T-helper 2 cell treated with Interferon-gamma antibody and Interleukin-4, amounts not matched to agents 100 ng/mL and 5 ng/mL, for 36 hours (primary cell): ENCODE data around the gene SDHB. TPM values are rescaled to one million over a fixed set of nuclear protein-coding genes. Genes with fewer than 3 reads are reported as not detected.

ENCODE experiments used
- intact Hi-C: fragments of 100-400 bp; cut with micrococcal nuclease; formaldehyde crosslinking; loops from one replicate; pipeline ENCODE4 v1.15.1; 2023
- total RNA-seq: library from RNA; stranded (reverse); gene quantifications from 2 replicates; pipeline ENCODE4 v1.2.3, GENCODE V29; 2022

The SDHB gene
- total RNA-seq, 1 donor from 2014 or later: 75.4 TPM

DNA sequence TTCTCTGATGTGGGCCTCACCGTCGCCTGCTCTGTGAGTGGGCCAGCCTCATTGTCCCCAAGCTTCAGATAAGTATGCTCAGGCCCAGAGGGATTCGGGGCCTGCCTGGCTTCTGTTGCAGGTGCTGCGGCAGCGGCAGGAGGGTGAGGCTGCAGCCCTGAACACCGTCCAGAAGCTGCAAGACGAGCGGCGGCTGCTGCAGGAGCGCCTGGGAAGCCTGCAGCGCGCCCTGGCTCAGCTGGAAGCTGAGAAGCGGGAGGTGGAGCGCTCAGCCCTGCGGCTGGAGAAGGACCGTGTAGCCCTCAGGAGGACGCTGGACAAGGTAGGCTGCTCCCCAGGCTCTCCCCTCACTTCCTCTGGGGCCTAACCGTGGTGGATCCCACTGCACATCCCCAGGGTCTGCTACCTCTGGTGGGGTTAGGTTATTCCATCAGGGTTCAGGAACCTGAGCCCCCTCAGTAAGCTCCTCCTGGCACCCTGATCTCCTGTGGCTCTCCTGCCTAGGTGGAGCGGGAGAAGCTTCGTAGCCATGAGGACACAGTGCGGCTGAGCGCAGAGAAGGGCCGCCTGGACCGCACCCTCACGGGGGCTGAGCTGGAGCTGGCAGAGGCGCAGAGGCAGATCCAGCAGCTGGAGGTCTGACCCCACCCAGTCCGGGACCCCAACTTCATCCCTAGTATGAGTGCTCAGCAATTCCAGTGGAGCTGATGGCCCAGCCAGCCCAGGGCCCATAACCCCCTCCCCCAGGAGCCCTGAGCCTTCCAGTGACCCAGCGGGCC lies 83.5 kb downstream of the SDHB start:
- intact Hi-C loops: no loop called here

DNA sequence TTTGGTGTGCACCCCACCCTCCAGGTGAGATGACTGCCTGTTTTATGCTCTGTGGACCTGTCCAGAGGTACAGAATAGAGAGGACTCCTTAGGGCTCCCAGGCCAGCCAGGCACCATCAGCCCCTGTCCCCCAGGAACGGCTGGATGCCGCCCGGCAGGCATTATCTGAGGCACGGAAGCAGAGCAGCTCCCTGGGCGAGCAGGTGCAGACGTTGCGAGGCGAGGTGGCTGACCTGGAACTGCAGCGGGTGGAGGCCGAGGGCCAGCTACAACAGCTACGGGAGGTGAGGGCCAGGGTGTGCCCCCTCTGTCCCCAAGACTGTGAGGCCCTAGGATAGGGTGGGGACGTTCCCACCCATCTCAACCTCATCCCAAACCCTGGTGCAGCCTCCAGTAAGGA lies 84.2 kb downstream of the SDHB start:
- intact Hi-C loops: no loop called here

DNA sequence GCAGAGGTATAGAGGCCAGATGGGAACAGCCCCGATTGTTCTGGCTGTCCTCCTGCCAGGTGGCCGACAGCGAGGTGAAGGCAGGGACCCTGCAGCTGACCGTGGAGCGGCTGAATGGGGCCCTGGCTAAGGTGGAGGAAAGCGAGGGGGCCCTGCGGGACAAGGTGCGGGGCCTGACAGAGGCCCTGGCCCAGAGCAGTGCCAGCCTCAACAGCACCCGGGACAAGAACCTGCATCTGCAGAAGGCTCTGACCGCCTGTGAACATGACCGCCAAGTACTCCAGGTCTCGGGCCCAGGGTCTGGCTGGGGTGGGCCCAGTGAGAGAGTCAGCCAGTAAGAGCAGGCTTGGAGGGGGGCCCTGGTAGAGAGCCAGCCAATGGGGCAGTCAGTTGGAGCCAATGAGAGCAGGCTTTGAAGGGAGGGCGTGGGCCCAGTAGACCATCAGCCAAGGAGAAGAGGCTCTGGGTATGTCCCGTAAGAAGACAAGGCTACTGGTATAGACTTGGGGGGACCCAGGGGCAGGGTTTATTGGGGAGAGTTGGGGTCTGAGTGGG lies 84.7 kb downstream of the SDHB start:
- intact Hi-C loops: no loop called here

Other genes with a start within 250 kb of the SDHB start
- gene RNU1-2, start 158.1 kb downstream of the SDHB start, total RNA-seq: 2,343 and 2,397 TPM in 2 replicates
- 25.5 and 26.1 TPM in 2 replicates for gene CROCC, start 132.1 kb downstream of the SDHB start, total RNA-seq
- not detected in 2 replicates for gene MFAP2, start 73.4 kb downstream of the SDHB start, total RNA-seq
- gene ATP13A2, start 42.1 kb downstream of the SDHB start, total RNA-seq: 48.7 and 49.4 TPM in 2 replicates
- 0.11 and 0.14 TPM in 2 replicates for gene PADI2, start 65.4 kb upstream of the SDHB start, total RNA-seq
- not detected in 2 replicates for gene PADI1, start 151.1 kb upstream of the SDHB start, total RNA-seq
- not detected in 2 replicates for gene PADI3, start 195.1 kb upstream of the SDHB start, total RNA-seq